ENCODE data around the gene MYH10.

MYH10 gene

DNA sequence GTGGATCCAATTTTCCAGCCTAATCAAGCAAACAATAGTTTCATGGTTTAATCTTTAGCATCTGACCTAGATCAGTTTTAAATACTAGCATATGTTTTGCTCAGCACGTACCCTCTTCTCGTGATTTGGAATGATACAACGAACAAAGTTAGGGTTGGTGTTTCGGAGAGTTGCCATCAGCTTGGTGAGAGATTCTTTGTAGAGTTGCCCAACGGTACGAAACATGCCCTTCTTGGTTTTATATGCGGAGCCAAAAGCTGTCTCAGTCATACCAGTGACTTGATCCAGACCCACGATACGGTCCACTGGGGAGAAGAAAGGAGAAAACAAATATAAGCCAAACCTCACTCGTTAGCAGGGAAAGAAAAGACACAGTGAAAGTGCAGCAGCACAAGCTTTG is 109.5 kb downstream of the MYH10 start:
- Histone ChIP-seq H3K4me2 (ENCODE audit: insufficient read depth, low read length, poor library complexity, severe bottlenecking) (no peak overlapping the region), H4K91ac (ENCODE audit: low read depth, low read length, poor library complexity) (no peak overlapping the region), H3K9ac (ENCODE audit: low read depth, low read length, poor library complexity) (no peak overlapping the region), H4K8ac (ENCODE audit: low read depth, low read length) (no peak overlapping the region), H3K14ac (ENCODE audit: low read length) (no peak overlapping the region), H3K27me3 (ENCODE audit: control insufficient read depth in 3 of 3, insufficient read depth in 3 of 3, low read depth in 1 of 3, low read length in 3 of 3) (no peaks in the 10 kb centered on the region), H3K4me1 (ENCODE audit: control insufficient read depth in 2 of 2, insufficient read depth in 1 of 2, low read depth in 1 of 2, low read length in 2 of 2) (no peaks in the 10 kb centered on the region), H2AK5ac (ENCODE audit: low read depth, low read length) (no peak overlapping the region), H3K36me3 (replicated peaks in 1 of 2; ENCODE audit: control insufficient read depth in 2 of 2, insufficient read depth in 2 of 2, low read length in 2 of 2) (peaks cover 46 to 98% of the 10 kb centered on the region in 2 donors), H2BK12ac (ENCODE audit: low read length) (no peak overlapping the region), H3K23ac (ENCODE audit: low read depth, low read length, poor library complexity) (no peak overlapping the region), H3K4me3 (ENCODE audit: low read length in 2 of 2) (no peak overlapping the region), H3K4ac (ENCODE audit: low read length) (no peak overlapping the region), H3K18ac (ENCODE audit: low read length) (no peak overlapping the region), H3K79me1 (ENCODE audit: low read depth, low read length) (peaks cover 2% of the 10 kb centered on the region), H2BK120ac (ENCODE audit: low read depth, low read length) (no peak overlapping the region), H2AFZ (ENCODE audit: low read length) (no peak overlapping the region), H2BK15ac (ENCODE audit: low read length) (no peak overlapping the region), H3K9me3 (replicated peaks in 1 of 2; ENCODE audit: control insufficient read depth in 2 of 2, insufficient read depth in 1 of 2, low read depth in 1 of 2, low read length in 2 of 2) (no peaks in the 10 kb centered on the region), H2BK5ac (ENCODE audit: low read length) (no peak overlapping the region), H3K27ac (replicated peaks; ENCODE audit: low read length) (no peak overlapping the region)
- no CpG with 5 or more reads among the region's 10 CpGs for WGBS, 2 donors (ENCODE audit: extremely low coverage in 2 of 2, insufficient read length in 2 of 2, insufficient replicate concordance in 1 of 2)
- no peak for DNase-seq (ENCODE audit: low spot score)

DNA sequence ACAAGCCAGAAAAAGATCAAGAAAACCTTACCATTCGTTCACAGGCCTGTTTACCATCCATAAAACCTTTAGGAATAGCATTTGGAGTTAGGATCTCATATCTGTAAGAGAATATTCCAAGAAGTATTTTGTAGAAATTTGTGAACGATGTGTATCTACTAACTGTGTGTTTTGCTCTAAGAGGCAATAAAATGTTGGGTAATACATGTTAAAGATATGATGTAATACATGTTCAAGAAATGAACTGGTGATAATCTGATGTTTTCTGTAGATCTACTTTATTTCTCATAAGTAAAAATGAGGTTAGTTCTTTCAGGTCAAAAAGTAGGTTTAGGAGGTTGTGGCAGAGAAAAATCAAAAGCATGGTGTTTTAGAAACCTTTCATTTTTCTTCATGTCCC is 111.7 kb downstream of the MYH10 start:
- no peak for DNase-seq (ENCODE audit: low spot score)
- no CpG with 5 or more reads among the region's 2 CpGs for WGBS, 2 donors (ENCODE audit: extremely low coverage in 2 of 2, insufficient read length in 2 of 2, insufficient replicate concordance in 1 of 2)
- Histone ChIP-seq H2BK5ac (ENCODE audit: low read length) (no peak overlapping the region), H3K27ac (replicated peaks; ENCODE audit: low read length) (no peak overlapping the region), H3K18ac (ENCODE audit: low read length) (no peak overlapping the region), H2AK5ac (ENCODE audit: low read depth, low read length) (no peak overlapping the region), H2BK12ac (ENCODE audit: low read length) (no peak overlapping the region), H2BK120ac (ENCODE audit: low read depth, low read length) (no peak overlapping the region), H3K4me1 (ENCODE audit: control insufficient read depth in 2 of 2, insufficient read depth in 1 of 2, low read depth in 1 of 2, low read length in 2 of 2) (no peaks in the 10 kb centered on the region), H2BK15ac (ENCODE audit: low read length) (no peak overlapping the region), H4K91ac (ENCODE audit: low read depth, low read length, poor library complexity) (no peak overlapping the region), H3K36me3 (replicated peaks in 1 of 2; ENCODE audit: control insufficient read depth in 2 of 2, insufficient read depth in 2 of 2, low read length in 2 of 2) (peaks cover 49 to 97% of the 10 kb centered on the region in 2 donors), H3K27me3 (ENCODE audit: control insufficient read depth in 3 of 3, insufficient read depth in 3 of 3, low read depth in 1 of 3, low read length in 3 of 3) (no peaks in the 10 kb centered on the region), H3K4ac (ENCODE audit: low read length) (no peak overlapping the region), H2AFZ (ENCODE audit: low read length) (no peak overlapping the region), H3K4me3 (ENCODE audit: low read length in 2 of 2) (no peak overlapping the region), H3K23ac (ENCODE audit: low read depth, low read length, poor library complexity) (no peak overlapping the region), H3K9ac (ENCODE audit: low read depth, low read length, poor library complexity) (no peak overlapping the region), H4K8ac (ENCODE audit: low read depth, low read length) (no peak overlapping the region), H3K14ac (ENCODE audit: low read length) (no peak overlapping the region), H3K9me3 (replicated peaks in 1 of 2; ENCODE audit: control insufficient read depth in 2 of 2, insufficient read depth in 1 of 2, low read depth in 1 of 2, low read length in 2 of 2) (no peaks in the 10 kb centered on the region), H3K4me2 (ENCODE audit: insufficient read depth, low read length, poor library complexity, severe bottlenecking) (no peak overlapping the region), H3K79me1 (ENCODE audit: low read depth, low read length) (no peaks in the 10 kb centered on the region)

DNA sequence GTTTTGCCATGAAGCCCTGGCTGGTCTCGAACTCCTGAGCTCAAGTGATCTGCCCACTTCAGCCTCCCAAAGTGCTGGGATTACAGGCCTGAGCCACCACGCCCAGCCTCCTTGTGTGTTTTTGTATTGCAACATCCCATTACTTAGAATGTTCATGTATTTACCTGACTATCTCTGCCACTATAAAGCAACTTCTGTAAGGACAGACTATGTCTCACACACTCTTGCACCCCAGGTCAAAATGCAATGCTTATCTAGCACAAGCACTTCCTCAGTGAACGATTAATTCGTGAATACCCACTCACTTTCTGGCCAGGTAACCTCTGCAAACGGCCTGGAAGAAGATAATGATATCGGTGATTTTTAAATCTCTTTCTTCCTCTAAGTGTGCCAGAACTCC is 112.2 kb downstream of the MYH10 start:
- Histone ChIP-seq H3K4ac (ENCODE audit: low read length) (no peak overlapping the region), H3K36me3 (replicated peaks in 1 of 2; ENCODE audit: control insufficient read depth in 2 of 2, insufficient read depth in 2 of 2, low read length in 2 of 2) (peaks cover 46 to 97% of the 10 kb centered on the region in 2 donors), H2AFZ (ENCODE audit: low read length) (no peak overlapping the region), H3K27ac (replicated peaks; ENCODE audit: low read length) (no peak overlapping the region), H4K91ac (ENCODE audit: low read depth, low read length, poor library complexity) (no peak overlapping the region), H3K14ac (ENCODE audit: low read length) (no peak overlapping the region), H3K23ac (ENCODE audit: low read depth, low read length, poor library complexity) (no peak overlapping the region), H2BK15ac (ENCODE audit: low read length) (no peak overlapping the region), H2BK5ac (ENCODE audit: low read length) (no peak overlapping the region), H3K79me1 (ENCODE audit: low read depth, low read length) (no peaks in the 10 kb centered on the region), H3K4me2 (ENCODE audit: insufficient read depth, low read length, poor library complexity, severe bottlenecking) (no peak overlapping the region), H3K9ac (ENCODE audit: low read depth, low read length, poor library complexity) (no peak overlapping the region), H4K8ac (ENCODE audit: low read depth, low read length) (no peak overlapping the region), H3K9me3 (replicated peaks in 1 of 2; ENCODE audit: control insufficient read depth in 2 of 2, insufficient read depth in 1 of 2, low read depth in 1 of 2, low read length in 2 of 2) (no peaks in the 10 kb centered on the region), H3K18ac (ENCODE audit: low read length) (no peak overlapping the region), H2BK120ac (ENCODE audit: low read depth, low read length) (no peak overlapping the region), H3K4me3 (ENCODE audit: low read length in 2 of 2) (no peak overlapping the region), H2AK5ac (ENCODE audit: low read depth, low read length) (no peak overlapping the region), H2BK12ac (ENCODE audit: low read length) (no peak overlapping the region), H3K27me3 (ENCODE audit: control insufficient read depth in 3 of 3, insufficient read depth in 3 of 3, low read depth in 1 of 3, low read length in 3 of 3) (no peaks in the 10 kb centered on the region), H3K4me1 (ENCODE audit: control insufficient read depth in 2 of 2, insufficient read depth in 1 of 2, low read depth in 1 of 2, low read length in 2 of 2) (no peaks in the 10 kb centered on the region)
- no peak for DNase-seq (ENCODE audit: low spot score)
- no CpG with 5 or more reads among the region's 6 CpGs for WGBS, 2 donors (ENCODE audit: extremely low coverage in 2 of 2, insufficient read length in 2 of 2, insufficient replicate concordance in 1 of 2)

DNA sequence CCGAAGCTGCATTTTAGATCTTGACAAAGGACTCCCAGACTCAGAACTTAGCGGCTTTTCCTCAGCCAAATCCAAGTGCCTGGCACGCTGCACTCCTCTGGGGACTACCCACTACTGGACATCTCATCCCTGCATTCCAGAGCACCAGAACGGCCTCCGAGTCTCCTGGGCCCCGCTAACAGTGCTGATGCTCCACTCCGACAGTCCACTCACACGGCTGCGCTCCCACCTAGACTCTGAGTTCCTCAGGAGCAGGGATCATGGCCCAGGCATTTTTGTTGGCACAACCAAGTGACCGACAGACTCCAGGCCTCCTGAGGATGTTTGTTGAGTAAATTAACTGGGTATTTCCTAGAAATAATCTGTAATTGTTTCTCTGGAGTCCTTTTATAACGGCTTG is 115.7 kb downstream of the MYH10 start:
- Histone ChIP-seq H3K4me3 (ENCODE audit: low read length in 2 of 2) (no peak overlapping the region), H4K8ac (ENCODE audit: low read depth, low read length) (no peak overlapping the region), H3K4me2 (ENCODE audit: insufficient read depth, low read length, poor library complexity, severe bottlenecking) (no peak overlapping the region), H3K14ac (ENCODE audit: low read length) (no peak overlapping the region), H3K36me3 (replicated peaks in 1 of 2; ENCODE audit: control insufficient read depth in 2 of 2, insufficient read depth in 2 of 2, low read length in 2 of 2) (peaks cover 42 to 97% of the 10 kb centered on the region in 2 donors), H3K27me3 (ENCODE audit: control insufficient read depth in 3 of 3, insufficient read depth in 3 of 3, low read depth in 1 of 3, low read length in 3 of 3) (no peaks in the 10 kb centered on the region), H4K91ac (ENCODE audit: low read depth, low read length, poor library complexity) (no peak overlapping the region), H3K18ac (ENCODE audit: low read length) (no peak overlapping the region), H3K9ac (ENCODE audit: low read depth, low read length, poor library complexity) (no peak overlapping the region), H3K9me3 (replicated peaks in 1 of 2; ENCODE audit: control insufficient read depth in 2 of 2, insufficient read depth in 1 of 2, low read depth in 1 of 2, low read length in 2 of 2) (no peaks in the 10 kb centered on the region), H3K4ac (ENCODE audit: low read length) (no peak overlapping the region), H2BK5ac (ENCODE audit: low read length) (no peak overlapping the region), H2BK120ac (ENCODE audit: low read depth, low read length) (no peak overlapping the region), H2BK15ac (ENCODE audit: low read length) (no peak overlapping the region), H2AK5ac (ENCODE audit: low read depth, low read length) (no peak overlapping the region), H2BK12ac (ENCODE audit: low read length) (no peak overlapping the region), H2AFZ (ENCODE audit: low read length) (no peak overlapping the region), H3K4me1 (ENCODE audit: control insufficient read depth in 2 of 2, insufficient read depth in 1 of 2, low read depth in 1 of 2, low read length in 2 of 2) (no peaks in the 10 kb centered on the region), H3K79me1 (ENCODE audit: low read depth, low read length) (no peaks in the 10 kb centered on the region), H3K27ac (replicated peaks; ENCODE audit: low read length) (no peak overlapping the region), H3K23ac (ENCODE audit: low read depth, low read length, poor library complexity) (no peak overlapping the region)
- no CpG with 5 or more reads among the region's 11 CpGs for WGBS, 2 donors (ENCODE audit: extremely low coverage in 2 of 2, insufficient read length in 2 of 2, insufficient replicate concordance in 1 of 2)
- DNase-seq (ENCODE audit: low spot score), result no peak
